HG02852 (cell line): Measurements from ENCODE around the gene TOR3A.

ENCODE experiments used
- ATAC-seq: cut with Tn5 transposase; IDR thresholded peaks from one replicate; pipeline ENCODE4 v1.9.1; 2021; ENCODE audit warnings: mild to moderate bottlenecking, moderate library complexity; ENCODE audit not compliant: unreplicated experiment

Gene TOR3A

GRCh38 chr1:179061360-179062282 lies 20.2 kb upstream of the TOR3A start:
- ATAC-seq, result no peak

DNA sequence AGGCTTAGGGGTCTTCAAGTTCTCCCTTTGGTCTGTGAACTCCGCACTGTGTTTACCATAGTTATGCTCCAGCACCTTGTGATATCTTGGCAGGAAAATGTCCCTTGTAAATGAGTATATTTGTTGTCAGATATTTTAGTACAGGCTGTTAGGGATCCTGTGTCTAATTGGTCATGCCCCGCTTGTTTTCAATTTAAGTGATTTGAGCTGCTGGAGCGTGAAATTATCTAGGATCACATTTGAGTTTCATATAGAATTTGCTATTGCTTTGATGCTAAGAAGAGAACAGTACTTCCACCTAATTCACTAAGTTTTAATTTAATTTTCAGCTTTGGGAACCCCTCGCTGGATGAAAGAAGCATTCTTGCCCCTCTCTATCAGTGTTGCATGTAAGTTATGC lies 15.4 kb upstream of the TOR3A start:
- ATAC-seq, result no peak

DNA sequence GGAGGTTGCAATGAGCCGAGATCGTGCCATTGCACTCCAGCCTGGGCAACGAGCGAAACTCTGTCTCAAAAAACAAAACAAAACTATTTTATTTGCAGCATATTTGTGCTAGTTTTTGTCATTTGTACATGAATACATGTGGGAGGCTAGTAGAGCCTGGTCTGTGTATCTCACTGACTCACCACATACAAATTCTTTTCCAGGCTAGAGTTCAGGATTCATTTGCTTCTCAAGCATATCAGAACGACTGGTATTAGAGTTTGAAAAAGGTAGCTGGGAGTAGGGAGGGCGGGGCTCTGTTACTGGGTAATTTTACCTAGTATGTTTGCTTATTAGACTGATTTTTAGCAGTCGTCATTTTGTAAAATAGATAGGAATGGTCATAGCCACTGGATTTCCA lies 4.5 kb upstream of the TOR3A start:
- ATAC-seq, result no peak

GRCh38 chr1:179079113-179079761 lies 2.6 kb upstream of the TOR3A start:
- no peak for ATAC-seq

DNA sequence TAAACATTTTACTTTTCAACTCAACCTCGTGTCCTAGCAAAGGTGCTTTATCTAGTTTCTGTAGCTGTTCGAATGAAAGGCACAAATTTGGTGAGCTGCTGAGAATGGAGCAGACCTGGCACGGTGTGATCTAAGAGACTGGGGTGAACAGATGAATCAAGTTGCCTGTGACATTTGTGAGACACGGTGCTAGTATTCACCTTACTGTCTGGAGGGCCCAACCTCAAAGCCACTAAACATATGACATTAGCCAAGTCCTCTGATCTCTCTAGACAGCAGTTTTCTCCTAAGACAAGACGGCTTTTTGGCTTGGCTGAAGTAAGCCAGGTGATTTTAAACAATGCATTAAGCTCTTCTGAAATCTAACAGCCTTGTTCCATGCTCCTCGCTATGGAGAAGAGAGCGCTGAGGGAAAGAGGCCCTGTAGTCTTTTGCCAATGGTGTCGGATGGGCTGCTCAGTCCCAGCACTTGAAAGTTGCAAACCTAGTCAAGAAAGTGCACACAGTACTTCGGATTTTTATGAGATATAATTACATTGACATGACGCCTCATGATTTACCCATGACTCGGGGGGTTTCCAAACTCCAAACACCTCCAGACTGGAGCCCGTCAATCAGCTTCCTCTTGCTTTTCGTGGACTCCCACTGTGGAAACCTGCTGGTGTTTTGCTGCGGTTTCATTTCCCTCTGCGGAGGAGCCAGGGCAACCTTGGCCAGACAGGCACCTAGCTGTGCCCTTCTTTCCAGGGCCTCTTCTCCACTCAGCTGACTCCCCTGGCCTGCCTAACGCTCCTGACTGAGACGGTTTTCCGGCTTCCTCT lies 794 bp upstream of the TOR3A start:
- ATAC-seq, result no peak

GRCh38 chr1:179082333-179082998 lies 596 bp downstream of the TOR3A start:
- peak; percentile 18 for ATAC-seq

GRCh38 chr1:179082999-179083335 lies 1.1 kb downstream of the TOR3A start:
- no peak for ATAC-seq

DNA sequence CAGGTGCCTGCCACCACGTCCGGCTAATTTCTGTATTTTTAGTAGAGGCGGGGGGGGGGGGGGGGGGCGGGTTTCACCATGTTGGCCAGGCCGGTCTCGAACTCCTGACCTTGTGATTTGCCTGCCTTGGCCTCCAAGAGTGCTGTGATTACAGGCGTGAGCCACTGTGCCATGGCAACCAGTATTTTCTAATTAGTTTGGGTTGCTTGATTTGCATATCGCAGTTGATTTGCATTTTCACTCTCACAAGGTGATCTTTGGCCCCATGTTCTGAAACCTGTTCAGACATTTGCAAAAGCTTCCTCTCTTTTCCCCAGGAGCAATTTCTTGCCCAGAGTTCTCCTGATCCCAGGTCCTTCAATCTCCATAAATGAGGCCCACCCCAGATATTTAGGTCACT lies 1.7 kb downstream of the TOR3A start:
- ATAC-seq, result no peak

GRCh38 chr1:179087665-179088064 lies 5.8 kb downstream of the TOR3A start:
- ATAC-seq, result no peak

GRCh38 chr1:179089827-179090482 lies 8.1 kb downstream of the TOR3A start:
- no peak for ATAC-seq

DNA sequence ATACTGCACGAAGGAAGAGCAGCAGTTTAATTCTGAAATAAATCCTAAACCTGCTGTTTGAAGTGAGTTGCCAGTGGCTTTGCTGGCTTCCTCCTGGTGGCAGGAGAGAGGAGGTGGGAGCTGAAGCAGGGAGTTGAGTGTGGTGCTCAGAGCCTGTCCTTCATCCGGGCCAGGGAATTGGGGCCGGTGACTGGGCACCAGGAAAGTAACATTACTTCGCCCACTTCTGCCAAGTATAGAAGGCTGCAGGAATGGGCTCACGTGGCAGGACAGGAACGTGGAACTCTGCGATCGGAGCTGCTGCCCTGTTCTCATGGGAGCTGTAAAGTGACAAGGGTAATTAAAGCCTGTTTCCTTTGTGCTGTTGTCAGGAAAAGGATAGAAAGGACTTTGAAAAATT lies 8.7 kb downstream of the TOR3A start:
- ATAC-seq, result no peak

DNA sequence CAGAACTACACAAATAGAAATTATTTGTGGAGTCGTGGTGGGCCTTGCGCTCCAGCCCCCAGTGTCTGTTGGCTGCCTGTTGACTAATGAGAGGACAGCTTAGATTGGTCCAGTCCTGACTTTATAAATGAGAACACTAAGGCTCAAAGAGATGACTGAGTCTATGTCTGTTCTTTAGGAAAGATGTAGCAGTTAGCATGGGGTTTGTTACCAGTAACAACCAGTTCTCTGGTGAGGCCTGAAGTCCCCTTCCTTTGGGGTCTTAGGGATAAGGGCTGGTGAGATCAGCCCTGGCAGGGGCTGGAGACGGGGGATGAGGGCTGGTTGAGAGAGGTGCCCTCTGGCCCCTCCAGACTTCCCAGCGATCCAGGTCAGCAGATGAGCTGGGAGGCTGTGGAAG lies 9.1 kb downstream of the TOR3A start:
- no peak for ATAC-seq

DNA sequence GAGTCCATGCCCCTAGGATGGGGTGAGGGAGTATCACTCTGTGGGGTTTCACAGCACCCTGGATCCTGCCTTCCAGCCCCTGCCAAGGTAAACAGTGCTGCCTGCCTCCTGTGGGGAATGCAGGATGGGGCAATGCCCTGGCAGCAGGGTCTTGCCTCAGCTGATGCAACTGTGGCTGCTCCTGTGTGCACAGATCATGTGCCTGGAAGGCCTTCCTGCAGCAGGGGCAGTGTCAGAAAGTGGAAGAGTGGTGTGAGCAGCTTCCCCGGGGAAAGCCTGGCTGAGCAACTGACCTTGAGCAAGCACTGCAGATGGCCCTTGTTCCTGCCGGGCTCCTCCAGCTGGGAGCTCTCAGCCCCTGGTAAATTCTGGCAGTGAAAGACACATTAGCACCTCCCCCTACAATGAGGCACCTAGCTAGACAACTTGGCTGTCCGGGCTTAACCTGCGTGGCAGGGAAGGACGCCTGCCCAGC lies 9.9 kb downstream of the TOR3A start:
- ATAC-seq, result no peak

DNA sequence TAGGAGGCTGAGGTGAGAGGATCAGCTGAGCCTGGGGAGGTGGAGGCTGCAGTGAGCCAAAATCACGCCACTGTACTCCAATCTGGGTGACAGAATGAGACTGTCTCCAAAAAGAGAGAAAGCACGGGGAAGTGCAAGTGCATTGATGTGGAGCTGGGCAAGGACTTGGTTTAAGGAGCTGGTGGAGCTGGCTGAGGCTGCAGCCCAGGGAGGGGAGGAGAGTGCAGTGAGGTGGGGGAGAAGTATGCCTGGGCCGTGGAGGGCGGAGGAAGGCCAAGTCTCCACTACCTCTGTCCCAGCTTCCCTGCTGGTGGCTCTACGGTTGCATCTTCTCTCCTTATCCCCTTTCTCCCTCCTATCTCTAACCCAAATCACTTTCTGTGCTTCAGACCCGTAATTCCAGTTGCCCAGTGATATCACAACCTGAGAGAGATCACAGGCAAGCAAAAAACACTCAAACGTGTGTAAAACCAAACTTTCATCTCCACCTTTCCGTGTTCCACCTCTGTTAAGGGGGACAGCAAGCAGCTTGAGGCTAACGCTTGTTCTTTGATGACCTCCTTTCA lies 11.1 kb downstream of the TOR3A start:
- no peak for ATAC-seq

DNA sequence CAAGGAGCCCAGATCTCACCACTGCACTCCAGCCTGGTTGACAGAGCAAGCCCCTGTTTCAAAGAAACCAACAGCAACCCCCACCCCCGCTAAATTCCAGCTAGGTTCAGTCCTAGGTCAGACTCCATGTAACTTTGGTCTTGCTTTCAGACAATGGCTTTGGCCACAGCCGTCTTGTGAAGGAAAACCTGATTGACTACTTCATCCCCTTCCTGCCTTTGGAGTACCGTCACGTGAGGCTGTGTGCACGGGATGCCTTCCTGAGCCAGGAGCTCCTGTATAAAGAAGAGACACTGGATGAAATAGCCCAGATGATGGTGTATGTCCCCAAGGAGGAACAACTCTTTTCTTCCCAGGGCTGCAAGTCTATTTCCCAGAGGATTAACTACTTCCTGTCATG lies 12.9 kb downstream of the TOR3A start:
- ATAC-seq, result no peak

GRCh38 chr1:179095377-179095776 lies 13.5 kb downstream of the TOR3A start:
- ATAC-seq, result no peak

DNA sequence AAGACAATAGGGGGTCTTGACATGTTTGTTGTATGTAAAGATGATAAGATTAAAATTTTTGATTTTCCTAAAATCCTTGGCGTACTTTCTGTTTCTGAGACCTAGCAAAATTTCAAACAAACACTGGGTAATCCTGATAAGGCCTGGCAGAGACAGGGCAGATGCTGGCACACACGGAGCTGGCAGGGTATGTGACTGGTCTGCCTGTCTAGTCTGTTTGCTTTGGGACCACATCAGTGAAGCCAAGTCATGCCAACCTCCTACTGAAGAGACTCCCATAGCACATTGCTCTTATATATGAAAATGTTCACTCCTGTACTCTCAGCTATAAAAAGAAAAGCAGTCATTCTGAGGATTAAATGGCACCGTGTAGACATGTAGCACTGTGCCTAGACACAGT lies 14.1 kb downstream of the TOR3A start:
- no peak for ATAC-seq

DNA sequence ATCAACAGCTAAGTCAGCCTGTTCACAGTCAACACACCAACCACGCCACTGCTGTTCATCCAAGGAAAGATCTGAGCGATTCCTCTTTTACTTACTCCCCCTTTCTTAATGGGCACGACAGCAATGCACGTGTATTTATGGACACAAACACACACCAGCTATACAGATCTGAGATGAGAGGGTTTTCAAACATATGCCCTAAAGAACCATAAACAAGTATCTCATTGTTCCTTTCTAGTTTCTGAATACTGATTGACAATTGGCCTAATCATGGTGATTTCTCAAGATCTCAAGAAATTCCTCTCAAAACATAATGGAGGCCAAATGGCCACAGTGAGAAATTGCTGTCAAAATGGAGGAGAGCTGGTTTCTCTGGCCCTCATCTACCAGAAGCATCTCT lies 18.0 kb downstream of the TOR3A start:
- ATAC-seq, result no peak

DNA sequence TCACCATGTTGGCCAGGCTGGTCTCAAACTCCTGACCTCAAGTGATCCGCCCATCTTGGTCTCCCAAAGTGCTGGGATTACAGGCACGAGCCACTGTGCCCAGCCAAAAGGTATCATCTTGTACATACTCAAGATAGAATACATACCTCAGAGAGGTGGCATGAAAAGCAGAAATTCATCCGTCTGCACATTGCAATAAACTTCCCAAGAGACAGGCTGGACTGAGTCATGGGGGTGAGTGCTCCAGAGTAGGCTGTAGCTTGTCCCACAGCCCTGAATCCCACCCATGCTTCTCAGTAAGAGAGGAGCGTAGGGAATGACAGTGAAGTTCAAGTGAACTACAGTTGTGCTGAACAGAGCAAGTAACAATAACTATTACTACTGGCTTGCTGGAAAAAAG lies 19.7 kb downstream of the TOR3A start:
- no peak for ATAC-seq

- ATAC-seq, result no peak
Observed at GRCh38 chr1:179103999-179104398, 22.1 kb downstream of the TOR3A start.
